ENCODE measurements around the gene SLX4IP.

Gene SLX4IP

DNA sequence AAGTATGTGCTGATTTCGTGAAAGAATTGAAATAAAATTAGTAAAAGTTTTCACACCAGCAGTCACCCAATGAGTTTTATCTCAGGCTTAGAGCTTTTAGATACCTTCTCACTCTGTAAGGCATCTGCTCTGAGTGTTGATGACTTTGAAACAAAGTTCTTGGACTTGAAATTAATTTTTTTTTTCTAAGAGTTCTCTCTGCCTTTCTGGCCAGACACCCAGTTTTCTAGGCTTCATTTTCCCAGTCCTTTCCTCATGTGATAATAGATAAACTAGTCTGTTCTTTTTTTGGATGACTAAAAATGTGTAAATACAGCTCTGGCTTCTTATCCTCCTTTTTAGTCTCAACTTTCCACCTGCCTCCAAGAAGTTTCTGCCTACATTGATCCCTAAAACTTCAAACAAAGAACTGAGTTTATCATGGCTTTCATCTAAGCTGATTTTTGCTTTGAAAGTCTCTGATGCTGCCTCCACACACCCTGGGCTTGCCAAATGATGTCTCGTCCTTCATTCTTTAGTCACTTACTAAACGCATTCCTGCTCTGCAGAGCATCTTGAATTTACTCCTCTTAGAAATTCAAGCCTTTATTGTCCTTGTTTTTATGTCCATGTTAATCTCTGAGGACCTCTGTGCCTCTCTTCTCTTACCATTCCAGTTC, 32.7 kb downstream of the SLX4IP start:
- no peak for DNase-seq

DNA sequence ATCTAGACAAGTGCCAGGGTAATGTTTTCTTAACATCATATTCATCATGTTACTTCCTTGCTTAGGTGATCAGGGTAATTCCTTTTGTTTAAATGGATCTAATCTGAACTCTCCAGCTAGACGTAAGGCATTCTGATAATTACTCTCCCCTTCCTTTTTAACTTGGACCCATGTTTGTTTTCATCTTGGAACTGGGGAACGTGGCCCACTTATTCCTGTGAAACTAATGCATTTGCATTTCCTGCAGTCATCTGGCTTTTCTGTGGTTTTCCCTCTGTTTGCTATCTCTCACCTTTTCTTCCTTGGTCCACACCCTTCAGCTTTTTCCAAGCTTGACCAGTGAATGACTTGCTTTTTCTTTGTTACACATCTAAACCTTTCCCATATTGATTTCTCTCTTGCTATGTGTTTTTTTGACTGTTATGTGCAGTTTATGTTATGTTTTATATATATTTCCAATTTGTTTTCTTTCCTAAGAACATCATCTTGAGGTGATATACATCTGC, 33.3 kb downstream of the SLX4IP start:
- no peak for DNase-seq

DNA sequence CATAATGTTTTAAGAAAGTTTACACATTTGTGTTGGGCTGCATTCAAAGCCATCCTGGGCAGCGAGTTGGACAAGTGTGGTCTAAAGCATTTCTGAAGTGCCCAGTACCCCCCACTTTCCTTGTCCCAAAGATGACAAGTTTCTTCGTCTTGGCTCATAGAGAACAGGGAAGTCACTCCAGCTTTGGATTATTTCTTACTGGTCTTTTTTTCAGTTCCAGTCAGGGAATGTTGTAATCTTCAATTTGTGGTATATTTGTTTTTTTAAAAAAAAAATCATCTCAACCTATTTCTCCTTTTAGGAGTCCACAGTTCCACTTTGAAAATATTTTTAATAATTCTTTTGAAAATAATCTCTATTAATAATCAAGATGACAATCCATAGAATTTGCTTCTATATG, 34.0 kb downstream of the SLX4IP start:
- no peak for DNase-seq

DNA sequence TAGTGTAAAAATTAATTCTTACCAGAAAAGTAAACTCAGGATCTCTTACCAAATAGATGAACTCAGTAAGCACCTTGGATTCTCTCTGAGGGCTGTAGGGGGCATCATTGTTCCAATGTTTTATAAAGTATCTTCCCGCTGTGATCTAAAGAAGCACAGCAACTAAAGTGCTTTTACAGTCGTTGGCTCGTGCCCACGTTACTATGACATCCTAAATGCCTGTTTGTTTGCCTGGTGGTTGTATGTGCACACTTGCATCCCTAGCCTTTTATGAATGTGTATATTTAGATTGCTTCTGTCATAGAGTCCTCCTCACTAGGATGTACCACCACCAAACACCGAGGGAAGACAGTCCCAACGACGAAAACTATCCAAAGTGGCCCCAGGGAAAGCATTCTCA, 34.5 kb downstream of the SLX4IP start:
- peak; percentile 79 for DNase-seq

DNA sequence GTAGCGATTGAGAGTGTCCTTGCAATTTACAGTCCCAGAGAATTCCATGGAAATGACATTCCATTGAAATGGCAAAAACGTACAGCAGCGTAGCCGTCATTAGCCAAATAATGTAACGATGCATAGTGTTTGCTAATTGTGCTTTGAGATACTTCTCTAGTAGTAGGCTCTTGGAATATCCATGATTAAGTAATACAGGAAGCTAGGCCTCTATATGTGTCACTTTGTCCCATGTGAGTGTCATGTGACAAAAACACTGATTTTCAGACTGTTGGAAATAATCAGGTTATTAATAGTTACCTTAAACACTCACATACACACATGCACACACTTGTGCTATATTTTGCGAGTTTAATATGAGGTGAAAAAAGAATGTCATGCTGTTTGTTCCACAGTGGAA, 35.2 kb downstream of the SLX4IP start:
- no peak for DNase-seq

DNA sequence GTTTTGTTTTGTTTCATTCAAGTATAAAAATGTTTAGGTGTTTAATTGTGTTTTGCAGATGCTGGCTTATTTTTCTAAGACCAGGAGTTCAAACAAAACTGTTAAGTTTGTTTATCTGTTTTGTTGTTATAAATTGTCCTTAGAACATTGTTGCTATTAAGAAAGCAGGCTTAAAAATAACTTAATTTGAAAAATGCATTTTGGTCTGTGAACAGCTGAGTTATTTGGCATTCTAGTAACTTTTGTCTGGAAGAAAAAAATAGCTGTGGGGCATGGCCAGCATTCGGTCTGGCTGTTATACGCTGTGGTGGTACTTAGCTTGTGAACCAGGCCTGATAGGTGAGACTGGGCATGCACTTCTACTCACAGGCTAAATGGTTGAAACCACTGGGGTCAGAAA, 37.8 kb downstream of the SLX4IP start:
- no peak for DNase-seq

DNA sequence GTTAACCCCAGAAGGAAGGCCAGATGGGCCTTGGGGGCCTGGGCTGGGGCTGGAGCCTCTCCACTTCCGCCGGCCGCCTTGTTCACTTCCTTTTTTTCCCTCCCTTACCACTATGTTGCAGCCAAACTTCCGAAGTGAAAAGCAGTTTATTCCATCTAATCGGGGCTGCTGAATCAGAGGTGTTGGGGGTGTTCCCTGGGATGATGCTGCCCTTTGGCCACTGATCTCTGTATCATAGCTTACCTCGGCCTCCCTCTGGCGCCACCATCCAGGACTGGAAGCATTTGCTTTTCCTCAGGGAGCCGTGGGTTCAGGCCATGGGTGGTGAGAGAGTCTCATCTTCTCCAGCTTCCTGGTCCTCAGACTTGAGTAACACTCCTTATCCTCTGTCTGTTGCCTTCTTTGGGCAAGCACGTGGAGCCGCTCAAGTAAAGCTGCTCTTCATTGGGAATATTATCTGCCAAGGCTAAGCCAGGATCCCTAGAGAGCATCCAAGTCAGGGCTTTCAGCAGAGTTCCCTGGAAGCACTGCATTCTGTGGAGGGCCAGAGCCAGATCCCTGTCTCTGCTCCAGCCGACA, 39.6 kb downstream of the SLX4IP start:
- DNase-seq: no peak

DNA sequence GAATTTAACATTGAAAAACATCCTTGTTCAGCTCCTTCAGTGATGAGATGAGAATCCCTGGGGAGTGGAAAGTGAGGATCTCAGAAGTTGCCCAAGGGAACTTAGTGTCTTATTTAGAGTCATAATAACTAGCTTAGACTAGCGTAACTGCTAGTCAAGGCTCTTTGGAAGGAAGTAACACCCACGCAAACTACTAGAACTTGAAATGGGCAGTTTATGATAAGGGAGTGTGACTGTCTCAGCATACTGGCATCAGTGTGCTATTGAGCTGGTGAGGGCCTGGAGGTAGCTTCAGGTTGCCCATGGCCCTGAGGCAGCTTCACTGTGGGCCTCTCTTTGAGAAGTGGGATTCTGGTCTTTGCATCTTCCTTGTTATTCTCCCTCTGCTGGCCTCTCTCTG, 40.1 kb downstream of the SLX4IP start:
- DNase-seq: no peak

DNA sequence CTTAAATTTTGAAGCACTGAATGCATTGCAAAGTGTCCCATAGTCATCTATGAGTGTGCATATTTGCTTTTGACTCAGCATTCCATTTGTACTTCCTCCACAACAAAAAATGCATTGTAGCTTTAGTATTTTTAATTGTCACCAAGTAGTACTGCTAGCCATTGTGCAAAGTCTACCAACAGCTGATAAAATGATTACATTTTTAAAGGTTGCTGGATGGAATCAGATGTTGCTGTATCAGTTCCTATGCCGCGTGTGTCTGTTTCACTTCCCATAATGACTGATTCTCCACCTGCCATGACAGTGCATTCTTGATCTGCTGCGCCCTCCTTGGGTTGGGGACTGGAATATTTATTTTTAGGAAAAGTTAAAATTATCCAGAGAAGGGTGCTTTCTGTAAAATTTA, 41.2 kb downstream of the SLX4IP start:
- no peak for DNase-seq

DNA sequence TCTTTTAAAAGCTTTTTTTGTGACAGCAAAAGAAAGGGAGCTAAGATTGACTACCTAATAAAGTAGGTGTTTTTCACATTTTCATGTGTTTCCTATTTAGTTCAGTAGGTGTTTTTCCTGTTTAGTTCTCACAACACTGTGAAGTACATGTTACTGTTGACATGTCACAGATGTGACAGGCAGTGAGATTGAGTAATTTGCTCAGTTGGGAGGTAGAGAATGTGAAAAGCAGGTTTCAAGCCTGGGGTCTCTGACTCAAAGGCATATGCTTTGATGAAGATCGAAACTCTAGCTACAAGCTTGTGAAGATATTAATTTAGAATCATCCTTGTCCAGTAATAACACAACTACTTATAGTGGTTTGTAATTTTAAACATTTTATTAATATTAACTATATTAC, 43.1 kb downstream of the SLX4IP start:
- DNase-seq: no peak

DNA sequence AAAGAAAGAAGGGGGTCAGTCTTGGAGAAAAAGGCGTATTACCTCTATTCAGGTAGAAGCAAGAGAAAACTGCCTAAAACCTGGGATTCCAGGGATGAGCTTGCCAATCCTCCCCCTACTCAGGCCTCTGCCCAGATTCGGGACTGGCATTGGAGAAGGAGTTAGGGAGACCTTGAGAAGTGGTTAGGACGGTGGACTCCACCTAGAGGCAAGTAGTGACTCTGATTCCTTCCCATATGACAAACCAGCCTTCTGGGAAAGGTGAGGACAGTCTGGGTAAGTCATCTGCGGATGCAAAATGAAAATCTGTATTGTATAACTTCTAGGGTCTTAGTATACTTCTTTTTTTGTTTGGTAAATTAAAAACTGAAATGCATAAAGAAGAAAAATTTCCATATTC, 43.8 kb downstream of the SLX4IP start:
- DNase-seq: no peak

DNA sequence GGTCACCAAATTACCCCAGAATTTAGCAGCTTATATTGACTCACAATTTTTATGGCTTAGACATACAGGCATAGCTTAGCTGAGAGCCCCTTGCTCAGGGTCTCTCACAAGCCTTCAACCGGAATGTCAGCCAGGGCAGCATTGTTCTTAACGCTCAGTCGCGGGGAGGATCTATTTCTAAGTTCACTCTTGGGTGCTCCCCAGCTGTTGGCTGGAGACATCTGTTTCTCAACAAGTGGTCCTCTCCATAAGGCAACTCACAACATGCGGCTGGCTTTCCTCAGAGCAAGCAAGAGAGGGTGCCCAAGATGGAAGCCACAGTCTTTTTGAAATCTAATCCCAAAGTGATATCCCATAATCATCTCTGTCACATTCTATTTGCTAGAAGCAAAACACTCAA, 46.6 kb downstream of the SLX4IP start:
- DNase-seq: no peak

DNA sequence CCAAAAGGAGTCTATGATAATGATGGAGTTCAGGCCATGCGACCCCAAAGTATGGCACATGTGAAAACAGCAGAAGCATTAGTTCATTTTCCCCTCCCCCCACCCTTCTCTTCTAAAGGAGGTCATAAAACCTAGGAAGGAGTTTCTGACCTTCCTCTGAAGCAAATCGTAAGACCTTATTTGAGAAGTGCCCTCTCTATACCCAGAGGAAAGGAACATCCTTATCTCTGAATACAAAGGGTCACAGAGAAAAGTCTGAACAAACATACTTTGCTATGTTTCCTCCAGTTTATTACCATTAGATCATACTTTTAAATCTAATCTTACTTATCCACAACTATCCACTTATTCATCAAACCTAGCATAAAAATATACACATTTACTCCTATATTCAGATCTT, 48.6 kb downstream of the SLX4IP start:
- no peak for DNase-seq

DNA sequence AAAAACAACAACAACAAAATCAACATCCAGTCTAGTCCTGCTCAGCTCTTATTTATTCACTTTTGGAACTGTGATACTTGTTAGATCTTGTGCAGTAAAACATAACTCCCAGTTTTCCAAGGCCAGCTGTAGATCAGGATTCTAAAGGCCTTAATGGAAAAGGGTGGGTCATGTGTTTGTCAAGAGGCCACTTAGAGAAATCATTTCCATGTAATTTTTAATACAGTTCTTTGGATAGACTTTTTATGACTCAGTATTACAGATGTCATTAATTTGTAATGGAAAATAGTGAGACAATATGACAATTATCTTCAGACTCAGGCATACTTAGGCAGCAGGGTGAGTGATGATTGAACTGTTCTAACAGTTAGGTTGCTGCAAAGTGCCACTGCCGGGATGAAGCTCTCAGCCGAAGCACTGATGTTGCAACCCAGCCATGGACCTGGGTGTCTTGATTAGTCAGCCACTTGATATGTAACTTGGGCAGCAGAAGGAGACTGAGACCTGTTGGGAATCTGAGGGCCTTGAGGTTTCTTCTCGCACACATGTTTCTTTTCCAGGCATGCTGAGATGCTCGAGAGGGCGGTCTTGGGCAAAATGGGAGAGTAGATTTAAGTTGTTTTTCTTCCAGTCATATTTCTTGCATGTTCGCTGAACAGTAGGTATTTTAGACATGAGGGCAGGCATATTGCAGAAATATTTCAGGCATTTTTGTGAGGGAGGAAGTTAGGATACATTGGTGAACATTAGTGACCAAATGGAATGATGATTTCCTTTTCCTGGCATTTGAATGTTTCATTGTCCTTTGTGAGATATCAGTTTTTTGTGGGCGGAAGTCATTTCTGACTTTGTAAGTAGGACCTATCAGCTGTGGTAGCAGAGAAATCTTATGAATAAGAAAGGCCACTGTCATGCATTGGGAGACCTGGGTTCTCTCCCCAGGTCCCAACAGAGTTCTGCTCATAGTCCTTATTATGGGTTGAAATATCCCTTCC, 52.3 kb downstream of the SLX4IP start:
- peak; percentile 75 for DNase-seq

DNA sequence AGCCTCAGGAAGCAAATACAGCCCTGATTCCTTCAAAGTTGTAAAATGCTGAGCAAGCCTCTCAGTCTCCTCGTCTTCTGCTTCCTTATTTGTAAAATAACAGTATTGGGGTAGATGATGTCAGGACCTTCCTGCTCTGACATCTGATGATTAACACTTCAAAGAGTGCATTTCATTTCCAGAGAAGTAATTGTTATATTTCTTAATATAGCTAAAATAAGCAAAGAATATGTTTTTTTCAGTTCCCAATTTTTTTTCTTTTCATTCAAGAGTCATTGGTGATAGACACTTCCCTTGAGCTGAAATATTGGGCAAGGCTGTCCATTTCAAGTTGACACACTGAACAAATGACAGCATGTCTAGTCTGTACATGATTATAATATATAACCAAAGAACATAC, 53.4 kb downstream of the SLX4IP start:
- DNase-seq: no peak

DNA sequence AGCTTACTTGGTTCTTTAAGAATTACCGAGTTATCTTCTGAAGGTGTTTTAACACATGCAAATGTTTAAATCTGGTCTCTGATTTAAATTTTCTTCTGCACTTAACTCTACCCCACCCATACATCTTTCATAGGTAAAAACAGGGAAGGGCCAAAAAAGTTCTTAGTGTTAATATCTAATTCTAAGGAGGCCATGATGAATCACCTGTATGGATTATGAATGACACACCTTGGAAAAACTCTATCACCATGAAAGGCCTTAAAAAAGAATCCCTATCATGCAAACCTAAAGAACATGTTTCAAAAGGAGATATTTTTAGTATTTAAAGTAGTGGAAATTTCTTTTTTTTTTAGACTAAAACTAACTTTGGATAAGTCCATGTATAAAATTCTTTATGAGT, 54.7 kb downstream of the SLX4IP start:
- no peak for DNase-seq

DNA sequence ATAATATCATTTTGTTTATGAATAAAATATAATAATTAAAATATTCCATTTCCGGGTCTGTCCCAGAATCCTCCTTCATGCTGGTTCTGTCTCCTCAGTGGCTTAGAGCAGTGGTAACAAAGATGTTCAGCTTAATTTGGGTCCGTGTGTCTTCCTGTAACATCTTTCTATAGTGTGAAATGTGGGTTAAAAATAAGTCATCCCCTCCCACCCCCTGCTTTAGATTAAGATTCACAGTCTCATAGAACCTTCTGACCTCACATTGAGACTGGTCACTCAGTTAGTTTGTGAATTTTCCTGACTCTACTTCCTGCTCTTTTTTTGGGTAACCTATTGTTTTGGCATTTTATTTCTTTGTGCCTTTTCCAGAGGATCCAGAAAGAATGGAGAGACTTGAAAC, 55.2 kb downstream of the SLX4IP start:
- no peak for DNase-seq

DNA sequence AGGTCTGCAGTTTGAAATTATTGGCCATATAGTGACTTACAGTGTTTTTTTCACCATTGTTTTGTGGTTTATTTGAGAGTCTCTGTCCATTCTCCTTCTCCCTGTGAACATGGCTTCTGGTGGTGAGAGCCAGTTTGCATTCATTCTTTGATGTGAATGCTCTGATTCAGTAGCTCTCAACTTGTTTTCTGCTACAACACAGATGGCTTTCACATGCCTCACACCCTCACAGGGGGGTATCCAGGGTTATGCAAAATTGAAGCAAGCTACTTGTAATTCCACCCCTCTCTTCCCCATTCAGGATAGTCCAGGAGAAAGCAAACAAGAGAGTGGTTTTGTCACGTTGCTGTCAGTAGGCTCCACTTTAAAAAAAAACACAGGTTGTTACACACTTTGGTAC, 55.6 kb downstream of the SLX4IP start:
- DNase-seq: no peak

DNA sequence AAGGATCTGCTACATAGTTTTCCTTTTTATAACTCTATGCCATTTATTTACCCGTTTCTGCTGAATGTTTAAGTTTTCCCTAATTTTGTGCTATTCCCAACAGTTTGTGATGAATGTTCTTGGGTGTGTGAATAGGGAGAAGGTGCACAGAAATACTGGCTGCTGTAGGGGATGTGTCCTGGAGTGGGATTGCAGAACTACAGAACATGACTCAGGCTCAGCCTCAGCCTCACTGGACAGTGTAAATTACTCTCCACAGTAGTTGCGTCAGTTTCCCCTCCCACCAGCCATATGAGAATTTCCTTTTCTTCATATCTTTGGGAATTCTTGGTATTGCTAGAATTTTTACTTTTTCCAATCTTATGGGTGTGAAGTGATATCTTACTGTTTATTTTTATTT, 57.0 kb downstream of the SLX4IP start:
- no peak for DNase-seq

DNA sequence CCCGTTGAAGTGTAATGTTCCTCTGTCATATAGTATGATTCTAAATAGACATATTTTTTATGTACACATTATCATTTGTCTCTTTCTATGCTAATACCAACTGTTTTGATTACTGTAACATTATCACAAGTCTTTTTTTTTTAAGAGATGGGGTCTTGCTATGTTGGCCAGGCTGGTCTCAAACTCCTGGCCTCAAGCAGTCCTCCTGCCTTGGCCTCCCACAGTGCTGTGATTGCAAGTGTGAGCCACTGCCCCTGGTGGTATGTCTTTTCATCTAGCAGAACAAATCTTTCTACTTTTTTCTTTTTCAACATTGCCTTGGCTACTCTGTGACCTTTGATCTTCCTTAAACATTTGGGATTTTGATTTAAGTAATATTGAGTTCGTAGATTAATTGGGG, 57.7 kb downstream of the SLX4IP start:
- DNase-seq: no peak

DNA sequence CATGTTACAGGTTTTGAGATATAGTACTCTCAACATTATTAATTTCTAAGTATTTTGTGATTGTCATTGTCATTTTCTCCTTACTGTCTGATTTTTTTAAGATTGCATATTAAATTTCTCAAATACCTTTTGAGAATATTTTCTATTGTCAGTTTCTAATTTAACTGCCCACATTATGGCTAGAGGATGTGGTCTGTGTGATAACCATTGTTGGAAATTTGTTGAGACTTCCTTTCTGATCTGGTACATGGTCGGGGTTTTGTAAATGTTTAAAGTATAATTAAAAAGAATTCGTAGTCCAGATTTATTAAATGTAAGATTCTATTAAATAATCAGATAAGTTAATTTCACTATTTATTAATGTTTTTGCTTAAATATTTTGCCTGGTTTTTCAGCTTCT, 60.1 kb downstream of the SLX4IP start:
- DNase-seq: no peak

DNA sequence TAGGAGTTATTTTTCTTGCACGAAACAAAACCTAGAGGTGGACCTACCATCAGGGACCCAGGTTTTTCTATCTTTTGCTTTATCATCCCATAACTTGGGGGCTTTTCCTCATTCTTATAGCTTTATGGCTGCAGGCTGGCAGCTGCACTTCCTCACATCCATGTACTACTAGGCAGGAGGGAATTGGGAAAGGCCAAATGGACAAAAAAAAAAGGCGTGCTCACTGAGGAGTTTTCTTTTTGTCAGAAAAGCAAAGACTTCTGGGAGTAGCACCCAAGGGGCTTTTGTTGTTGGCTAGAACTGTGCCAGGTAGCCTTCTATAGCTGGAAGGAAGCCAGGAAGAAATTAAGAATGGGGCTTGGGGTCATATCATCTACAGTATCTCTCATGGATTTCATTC, 61.4 kb downstream of the SLX4IP start:
- no peak for DNase-seq

DNA sequence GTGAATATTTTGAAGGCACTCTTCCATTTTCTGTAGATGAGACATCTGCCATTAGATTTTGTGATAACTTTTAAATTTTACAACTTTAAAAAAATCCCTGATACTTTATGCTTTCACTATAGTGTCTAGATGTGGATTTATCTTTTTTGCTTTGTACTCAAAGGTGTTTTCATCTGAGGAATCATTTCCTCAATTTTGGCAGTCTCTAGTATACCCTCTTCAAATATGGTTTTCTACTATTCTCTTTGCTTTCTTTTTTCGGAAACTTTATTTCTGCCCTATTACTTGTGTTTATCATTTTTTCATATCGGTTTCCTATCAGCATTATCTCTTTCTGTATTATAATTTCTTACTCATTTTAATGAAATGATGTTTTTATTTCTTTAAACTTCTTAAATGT, 62.2 kb downstream of the SLX4IP start:
- no peak for DNase-seq

DNA sequence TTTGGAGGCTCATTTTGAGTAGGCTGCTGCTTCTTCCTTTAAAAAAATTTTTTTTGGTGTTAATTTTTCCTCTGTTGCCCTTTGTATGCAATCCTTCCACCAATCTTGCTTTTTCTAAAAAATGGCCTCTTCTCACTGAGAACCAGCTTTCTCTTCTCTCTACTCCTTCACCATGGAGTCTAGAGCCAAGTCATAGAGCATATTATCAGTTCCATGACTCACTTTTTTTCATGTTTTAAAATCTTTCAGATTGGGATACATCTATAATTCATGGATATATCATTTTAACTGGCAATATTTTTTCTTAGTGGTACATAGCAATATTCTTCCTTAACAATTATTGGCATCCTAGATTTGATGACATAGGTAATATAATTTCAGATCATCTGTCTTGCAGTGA, 62.7 kb downstream of the SLX4IP start:
- DNase-seq: no peak

Data from NCI-H1105 (cell line).